ENCODE measurements around the gene GGTLC3.
A peak's percentile ranks its signal among the peaks of the same experiment; 100 is the strongest.
"Not testable (repeated sequence)": the region's sequence is repeated elsewhere in the genome, so short reads cannot be mapped to it uniquely, and the experiment has no call there.

GGTLC3 gene

GRCh38 chr22:18518061-18518460 is at the start of gene GGTLC3:
Gene GGTLC3 (minus strand): TSS chr22:18518161. CDS start chr22:18517897, 264 bp downstream.
- DNase-seq (ENCODE audit: low read depth): not testable (repeated sequence)

GRCh38 chr22:18560099-18560974 is 42.4 kb upstream of the GGTLC3 start:
- not testable (repeated sequence) for DNase-seq (ENCODE audit: low read depth)

GRCh38 chr22:18558939-18559338 is 41.0 kb upstream of the GGTLC3 start:
- not testable (repeated sequence) for DNase-seq (ENCODE audit: low read depth)

GRCh38 chr22:18558516-18558915 is 40.6 kb upstream of the GGTLC3 start:
- DNase-seq (ENCODE audit: low read depth): not testable (repeated sequence)

- not testable (repeated sequence) for DNase-seq (ENCODE audit: low read depth)
Measured at GRCh38 chr22:18554280-18555256, 36.6 kb upstream of the GGTLC3 start.

- not testable (repeated sequence) for DNase-seq (ENCODE audit: low read depth)
Measured at GRCh38 chr22:18552839-18553597, 35.1 kb upstream of the GGTLC3 start.

- DNase-seq (ENCODE audit: low read depth): not testable (repeated sequence)
Measured at GRCh38 chr22:18551046-18551445, 33.1 kb upstream of the GGTLC3 start.

GRCh38 chr22:18549458-18550179 is 31.7 kb upstream of the GGTLC3 start:
- DNase-seq (ENCODE audit: low read depth): not testable (repeated sequence)

GRCh38 chr22:18544615-18545014 is 26.7 kb upstream of the GGTLC3 start:
- not testable (repeated sequence) for DNase-seq (ENCODE audit: low read depth)

GRCh38 chr22:18543400-18543799 is 25.4 kb upstream of the GGTLC3 start:
- not testable (repeated sequence) for DNase-seq (ENCODE audit: low read depth)

- DNase-seq (ENCODE audit: low read depth): not testable (repeated sequence)
Measured at GRCh38 chr22:18539994-18540393, 22.0 kb upstream of the GGTLC3 start.

- DNase-seq (ENCODE audit: low read depth): not testable (repeated sequence)
Measured at GRCh38 chr22:18534315-18534714, 16.4 kb upstream of the GGTLC3 start.

GRCh38 chr22:18533633-18534032 is 15.7 kb upstream of the GGTLC3 start:
- not testable (repeated sequence) for DNase-seq (ENCODE audit: low read depth)

GRCh38 chr22:18529416-18530145 is 11.6 kb upstream of the GGTLC3 start:
- DNase-seq (ENCODE audit: low read depth): not testable (repeated sequence)

GRCh38 chr22:18528597-18529415 is 10.8 kb upstream of the GGTLC3 start:
- DNase-seq (ENCODE audit: low read depth): peak; percentile 73

GRCh38 chr22:18527752-18528596 is 10.0 kb upstream of the GGTLC3 start, which contains the start of gene TMEM191B:
Gene TMEM191B (plus strand): TSS chr22:18527802. CDS start chr22:18527981, 179 bp downstream.
- not testable (repeated sequence) for DNase-seq (ENCODE audit: low read depth)

- DNase-seq (ENCODE audit: low read depth): not testable (repeated sequence)
Measured at GRCh38 chr22:18523328-18523727, 5.4 kb upstream of the GGTLC3 start.

- DNase-seq (ENCODE audit: low read depth): not testable (repeated sequence)
Measured at GRCh38 chr22:18522762-18523161, 4.8 kb upstream of the GGTLC3 start.

Data from amniotic epithelial cell (primary cell).